ENCODE results near the gene LRCOL1. TPM values are rescaled to one million over a fixed set of nuclear protein-coding genes. Genes with fewer than 3 reads are reported as not detected.

The LRCOL1 gene
- not detected in 2 replicates for total RNA-seq (2014; rRNA removed; shearing (Covaris generic); ENCODE audit: low replicate concordance)

GRCh38 chr12:132610051-132610759 lies at the start of gene LRCOL1:
Gene LRCOL1, minus strand, starts transcription at chr12:132610582. Its CDS starts 4,331 bp downstream, at chr12:132606251.
- no peak within 1 kb of the TSS for H3K4me2 ChIP-seq (ENCODE audit: low read depth, low read length, poor library complexity, severe bottlenecking)
- no peaks in the 10 kb centered on the region for H3K9me2 ChIP-seq (replicated peaks; ENCODE audit: insufficient read depth, low read length)

GRCh38 chr12:132660052-132660451 lies 49.7 kb upstream of the LRCOL1 start:
- H3K79me2 ChIP-seq (ENCODE audit: low read length) = no peaks in the 10 kb centered on the region
- no peak for DNase-seq
- H3K27ac ChIP-seq (ENCODE audit: low read length) = no peak overlapping the region
- no peak overlapping the region for H3K4me2 ChIP-seq (ENCODE audit: low read depth, low read length, poor library complexity, severe bottlenecking)
- no peak overlapping the region for H2AFZ ChIP-seq (ENCODE audit: low read length)
- H3K4me1 ChIP-seq (ENCODE audit: low read length) = no peaks in the 10 kb centered on the region
- H3K9me2 ChIP-seq (replicated peaks; ENCODE audit: insufficient read depth, low read length) = no peaks in the 10 kb centered on the region
- no peaks in the 10 kb centered on the region for H4K20me1 ChIP-seq (ENCODE audit: insufficient read depth, low read depth, low read length)
- H3K36me3 ChIP-seq (ENCODE audit: insufficient read depth, low read length) = peaks cover 46% of the 10 kb centered on the region
- H3K9me3 ChIP-seq (ENCODE audit: low read length) = no peaks in the 10 kb centered on the region
- H3K4me3 ChIP-seq (ENCODE audit: low read length) = no peak overlapping the region
- no peak overlapping the region for H3K9ac ChIP-seq (ENCODE audit: low read length)
- no peaks in the 10 kb centered on the region for H3K27me3 ChIP-seq (ENCODE audit: low read length)

More at GRCh38 chr12:132610051-132610759, at the start of gene LRCOL1:
- no peaks in the 10 kb centered on the region for H3K27me3 ChIP-seq (ENCODE audit: low read length)
- no peak within 1 kb of the TSS for H3K4me3 ChIP-seq (ENCODE audit: low read length)
- no peaks in the 10 kb centered on the region for H3K36me3 ChIP-seq (ENCODE audit: insufficient read depth, low read length)
- no peaks in the 10 kb centered on the region for H4K20me1 ChIP-seq (ENCODE audit: insufficient read depth, low read depth, low read length)
- no peak within 1 kb of the TSS for H3K27ac ChIP-seq (ENCODE audit: low read length)
- H3K9ac ChIP-seq (ENCODE audit: low read length) = no peak within 1 kb of the TSS
- no peaks in the 10 kb centered on the region for H3K4me1 ChIP-seq (ENCODE audit: low read length)
- DNase-seq = no peak
- H3K9me3 ChIP-seq (ENCODE audit: low read length) = peaks cover 11% of the 10 kb centered on the region
- no peak within 1 kb of the TSS for H2AFZ ChIP-seq (ENCODE audit: low read length)
- no peaks in the 10 kb centered on the region for H3K79me2 ChIP-seq (ENCODE audit: low read length)

GRCh38 chr12:132659146-132659545 lies 48.8 kb upstream of the LRCOL1 start:
- H3K27me3 ChIP-seq (ENCODE audit: low read length) = no peaks in the 10 kb centered on the region
- no peak overlapping the region for H2AFZ ChIP-seq (ENCODE audit: low read length)
- H4K20me1 ChIP-seq (ENCODE audit: insufficient read depth, low read depth, low read length) = no peaks in the 10 kb centered on the region
- no peaks in the 10 kb centered on the region for H3K9me2 ChIP-seq (replicated peaks; ENCODE audit: insufficient read depth, low read length)
- no peak overlapping the region for H3K4me2 ChIP-seq (ENCODE audit: low read depth, low read length, poor library complexity, severe bottlenecking)
- DNase-seq = no peak
- H3K27ac ChIP-seq (ENCODE audit: low read length) = no peak overlapping the region
- H3K9me3 ChIP-seq (ENCODE audit: low read length) = no peaks in the 10 kb centered on the region
- H3K36me3 ChIP-seq (ENCODE audit: insufficient read depth, low read length) = peaks cover 55% of the 10 kb centered on the region
- H3K9ac ChIP-seq (ENCODE audit: low read length) = no peak overlapping the region
- no peaks in the 10 kb centered on the region for H3K4me1 ChIP-seq (ENCODE audit: low read length)
- no peaks in the 10 kb centered on the region for H3K79me2 ChIP-seq (ENCODE audit: low read length)
- no peak overlapping the region for H3K4me3 ChIP-seq (ENCODE audit: low read length)

- Histone ChIP-seq H3K36me3 (ENCODE audit: insufficient read depth, low read length) (peaks cover 60% of the 10 kb centered on the region), H3K27me3 (ENCODE audit: low read length) (no peaks in the 10 kb centered on the region), H3K9ac (ENCODE audit: low read length) (no peak overlapping the region), H3K4me1 (ENCODE audit: low read length) (no peaks in the 10 kb centered on the region), H3K4me2 (ENCODE audit: low read depth, low read length, poor library complexity, severe bottlenecking) (no peak overlapping the region), H3K4me3 (ENCODE audit: low read length) (no peak overlapping the region), H3K27ac (ENCODE audit: low read length) (no peak overlapping the region), H4K20me1 (ENCODE audit: insufficient read depth, low read depth, low read length) (no peaks in the 10 kb centered on the region), H2AFZ (ENCODE audit: low read length) (no peak overlapping the region), H3K9me2 (replicated peaks; ENCODE audit: insufficient read depth, low read length) (no peaks in the 10 kb centered on the region), H3K79me2 (ENCODE audit: low read length) (no peaks in the 10 kb centered on the region), H3K9me3 (ENCODE audit: low read length) (no peaks in the 10 kb centered on the region)
- DNase-seq = no peak
Observed at GRCh38 chr12:132658149-132658894, 47.9 kb upstream of the LRCOL1 start.

- Histone ChIP-seq H3K9ac (ENCODE audit: low read length) (no peak overlapping the region), H2AFZ (ENCODE audit: low read length) (no peak overlapping the region), H3K4me2 (ENCODE audit: low read depth, low read length, poor library complexity, severe bottlenecking) (no peak overlapping the region), H3K9me3 (ENCODE audit: low read length) (no peaks in the 10 kb centered on the region), H3K79me2 (ENCODE audit: low read length) (no peaks in the 10 kb centered on the region), H3K4me3 (ENCODE audit: low read length) (no peak overlapping the region), H3K36me3 (ENCODE audit: insufficient read depth, low read length) (peaks cover 63% of the 10 kb centered on the region), H3K27ac (ENCODE audit: low read length) (no peak overlapping the region), H3K4me1 (ENCODE audit: low read length) (no peaks in the 10 kb centered on the region), H4K20me1 (ENCODE audit: insufficient read depth, low read depth, low read length) (no peaks in the 10 kb centered on the region), H3K27me3 (ENCODE audit: low read length) (no peaks in the 10 kb centered on the region), H3K9me2 (replicated peaks; ENCODE audit: insufficient read depth, low read length) (no peaks in the 10 kb centered on the region)
- DNase-seq = no peak
Observed at GRCh38 chr12:132657004-132657727, 46.8 kb upstream of the LRCOL1 start.

GRCh38 chr12:132653567-132654290 lies 43.3 kb upstream of the LRCOL1 start:
- Histone ChIP-seq H2AFZ (ENCODE audit: low read length) (no peak overlapping the region), H3K9me3 (ENCODE audit: low read length) (no peaks in the 10 kb centered on the region), H3K4me3 (ENCODE audit: low read length) (no peak overlapping the region), H3K9me2 (replicated peaks; ENCODE audit: insufficient read depth, low read length) (no peaks in the 10 kb centered on the region), H3K9ac (ENCODE audit: low read length) (no peak overlapping the region), H3K27me3 (ENCODE audit: low read length) (no peaks in the 10 kb centered on the region), H3K27ac (ENCODE audit: low read length) (no peak overlapping the region), H3K4me2 (ENCODE audit: low read depth, low read length, poor library complexity, severe bottlenecking) (no peak overlapping the region), H4K20me1 (ENCODE audit: insufficient read depth, low read depth, low read length) (no peaks in the 10 kb centered on the region), H3K4me1 (ENCODE audit: low read length) (no peaks in the 10 kb centered on the region), H3K79me2 (ENCODE audit: low read length) (no peaks in the 10 kb centered on the region), H3K36me3 (ENCODE audit: insufficient read depth, low read length) (peaks cover 45% of the 10 kb centered on the region; the same call in 1 of the 2 replicates)
- no peak for DNase-seq

- no peak for DNase-seq
- H3K4me1 ChIP-seq (ENCODE audit: low read length) = no peaks in the 10 kb centered on the region
- H3K4me2 ChIP-seq (ENCODE audit: low read depth, low read length, poor library complexity, severe bottlenecking) = no peak overlapping the region
- no peaks in the 10 kb centered on the region for H3K9me3 ChIP-seq (ENCODE audit: low read length)
- H3K9me2 ChIP-seq (replicated peaks; ENCODE audit: insufficient read depth, low read length) = no peaks in the 10 kb centered on the region
- H2AFZ ChIP-seq (ENCODE audit: low read length) = no peak overlapping the region
- H3K79me2 ChIP-seq (ENCODE audit: low read length) = no peaks in the 10 kb centered on the region
- no peaks in the 10 kb centered on the region for H4K20me1 ChIP-seq (ENCODE audit: insufficient read depth, low read depth, low read length)
- H3K27ac ChIP-seq (ENCODE audit: low read length) = no peak overlapping the region
- H3K36me3 ChIP-seq (ENCODE audit: insufficient read depth, low read length) = peaks cover 46% of the 10 kb centered on the region; the same call in 1 of the 2 replicates
- H3K9ac ChIP-seq (ENCODE audit: low read length) = no peak overlapping the region
- H3K4me3 ChIP-seq (ENCODE audit: low read length) = no peak overlapping the region
- H3K27me3 ChIP-seq (ENCODE audit: low read length) = no peaks in the 10 kb centered on the region
Observed at GRCh38 chr12:132651444-132652100, 41.2 kb upstream of the LRCOL1 start.

Measured in Karpas-422 (cell line).